Neural progenitor cell (in vitro differentiated cells): ENCODE data around the gene SDK1.

Experiments used
- CTCF ChIP-seq: fragments of 200-600 bp; sonication (generic); IDR thresholded peaks from 2 replicates; pipeline ENCODE4 v1.5.1; 2017; ENCODE audit warnings: antibody characterized with exemption, mild to moderate bottlenecking
- EZH2 ChIP-seq: fragments of 200-600 bp; sonication (generic); IDR thresholded peaks from 2 replicates; pipeline ENCODE4 v1.6.1; 2017; ENCODE audit warnings: antibody characterized with exemption, mild to moderate bottlenecking, moderate library complexity

GRCh38 chr7:3501671-3502070, 200.6 kb downstream of the SDK1 start:
- TF ChIP-seq CTCF (no peak), EZH2 (no peak)
